HG02642 (cell line): Measurements from ENCODE around the gene HIP1.
A peak's percentile ranks its signal among the peaks of the same experiment; 100 is the strongest.
"Not testable (repeated sequence)": the region's sequence is repeated elsewhere in the genome, so short reads cannot be mapped to it uniquely, and the experiment has no call there.

ENCODE experiments used
- ATAC-seq: cut with Tn5 transposase; IDR thresholded peaks from one replicate; pipeline ENCODE4 v1.9.1; 2021; ENCODE audit warnings: mild to moderate bottlenecking; ENCODE audit not compliant: unreplicated experiment, poor library complexity

The HIP1 gene

DNA sequence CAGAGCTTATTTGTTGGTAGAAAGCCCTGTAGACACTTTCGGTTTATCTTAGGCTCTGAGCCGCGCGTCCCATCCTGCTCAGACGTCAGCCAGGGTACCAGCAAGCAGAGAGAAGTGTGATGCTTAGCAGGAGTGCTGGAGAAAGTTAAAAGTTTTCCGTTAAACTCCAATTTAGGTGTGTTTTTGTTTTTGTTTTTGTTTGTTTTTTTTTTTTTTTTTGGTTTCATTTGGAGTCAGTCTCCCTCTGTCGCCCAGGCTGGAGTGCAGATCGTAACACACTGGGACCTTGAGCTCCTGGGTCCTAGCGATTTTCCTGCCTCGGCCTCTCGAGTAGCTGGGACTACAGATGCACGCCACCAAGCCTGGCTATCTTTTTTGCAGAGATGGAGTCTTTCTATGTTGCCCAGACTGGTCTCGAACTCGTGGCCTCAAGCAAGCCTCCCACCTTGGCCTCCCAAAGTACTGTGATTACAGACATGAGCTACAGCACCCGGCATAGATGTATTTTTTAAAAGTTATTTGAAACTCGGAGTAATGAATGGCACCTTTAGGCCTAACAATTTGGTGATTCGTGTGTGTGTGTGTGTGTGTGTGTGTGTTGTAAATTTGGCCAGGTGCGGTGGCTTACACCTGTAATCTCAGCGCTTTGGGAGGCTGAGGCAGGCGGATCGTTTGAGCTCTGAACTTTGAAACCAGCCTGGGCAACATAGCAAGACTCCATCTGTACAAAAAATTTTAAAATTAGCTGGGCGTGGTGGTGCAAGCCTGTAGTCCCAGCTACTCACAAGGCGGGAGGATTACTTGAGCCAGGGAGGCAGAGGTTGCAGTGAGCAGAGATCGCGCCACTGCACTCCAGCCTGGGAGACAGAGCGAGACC is 1.3 kb upstream of the HIP1 start:
- ATAC-seq: no peak

DNA sequence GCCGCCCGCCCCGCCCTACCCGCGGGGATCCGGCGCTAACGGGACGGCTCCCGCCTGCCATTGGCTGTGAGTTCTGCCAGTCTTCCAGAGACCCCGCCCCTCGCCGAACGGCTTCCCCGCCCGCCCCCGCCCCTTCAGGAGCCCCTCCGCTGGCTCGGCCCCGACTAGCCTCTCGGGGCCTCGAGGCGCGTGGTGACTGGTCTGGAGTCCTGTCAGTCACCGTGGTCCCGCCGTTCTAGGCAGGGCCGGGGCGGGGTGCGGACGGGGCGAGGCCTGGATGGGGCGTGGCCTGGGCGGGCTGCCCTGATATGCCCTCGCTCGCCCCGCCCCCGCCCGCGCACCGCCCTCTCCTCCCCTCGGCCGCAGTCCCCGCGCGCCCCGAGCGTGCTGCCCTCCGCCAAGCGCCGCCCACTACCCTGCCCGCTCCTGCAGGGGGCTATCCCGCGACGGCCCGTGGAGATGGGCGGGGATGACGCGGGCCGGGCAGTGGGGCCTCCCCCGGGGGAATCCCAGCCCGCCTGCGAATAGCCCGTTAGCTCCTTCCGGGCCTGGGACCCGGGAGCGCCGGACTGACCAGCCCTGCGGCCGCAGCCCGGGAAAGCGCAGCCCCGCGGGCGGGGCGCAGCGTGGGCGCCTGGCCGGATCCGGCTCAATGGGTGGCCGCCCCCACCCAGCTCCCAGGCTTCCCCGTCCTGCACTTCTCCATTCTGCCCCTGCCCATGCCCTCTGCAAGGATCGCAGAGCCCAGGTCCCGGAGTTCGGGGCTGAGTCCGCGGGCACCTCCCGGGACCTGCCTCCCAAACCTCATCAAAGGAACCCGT is 444 bp upstream of the HIP1 start:
- ATAC-seq: peak; percentile 94

DNA sequence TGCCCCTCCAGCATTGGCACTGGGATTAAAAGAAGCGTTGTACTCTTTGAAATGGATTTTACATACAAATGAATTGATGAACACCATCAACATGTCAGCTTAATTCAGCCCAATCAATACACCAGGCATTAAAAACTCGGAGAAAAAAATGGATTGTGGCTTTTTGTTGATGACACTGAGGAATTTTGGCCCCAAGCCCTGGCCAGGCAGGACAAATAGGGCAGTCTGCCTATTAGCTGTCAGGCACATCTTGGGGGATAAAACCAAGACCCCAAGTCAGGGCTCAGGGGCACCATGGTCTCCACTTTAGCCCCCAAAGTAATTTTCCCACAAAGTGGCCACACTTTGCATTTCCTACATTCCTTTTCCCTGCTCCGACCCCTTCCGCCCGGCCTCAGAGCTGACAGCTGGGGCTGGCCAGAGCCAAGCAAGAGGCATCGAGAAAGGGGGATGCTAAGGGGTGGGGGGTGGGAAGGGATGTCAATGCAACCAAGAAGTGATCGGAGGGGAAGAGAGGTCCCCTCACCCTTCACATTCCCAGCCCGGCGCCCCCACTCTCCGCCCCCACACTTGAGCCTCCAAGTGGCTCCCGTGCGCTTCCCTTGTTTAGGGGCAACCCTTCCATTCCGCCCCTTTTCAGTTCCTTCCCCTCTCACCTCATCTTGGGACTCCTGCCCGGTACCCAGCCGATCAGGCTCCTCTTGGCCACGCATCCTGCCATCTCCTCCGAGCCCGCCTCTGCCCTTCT is 711 bp downstream of the HIP1 start:
- no peak for ATAC-seq

DNA sequence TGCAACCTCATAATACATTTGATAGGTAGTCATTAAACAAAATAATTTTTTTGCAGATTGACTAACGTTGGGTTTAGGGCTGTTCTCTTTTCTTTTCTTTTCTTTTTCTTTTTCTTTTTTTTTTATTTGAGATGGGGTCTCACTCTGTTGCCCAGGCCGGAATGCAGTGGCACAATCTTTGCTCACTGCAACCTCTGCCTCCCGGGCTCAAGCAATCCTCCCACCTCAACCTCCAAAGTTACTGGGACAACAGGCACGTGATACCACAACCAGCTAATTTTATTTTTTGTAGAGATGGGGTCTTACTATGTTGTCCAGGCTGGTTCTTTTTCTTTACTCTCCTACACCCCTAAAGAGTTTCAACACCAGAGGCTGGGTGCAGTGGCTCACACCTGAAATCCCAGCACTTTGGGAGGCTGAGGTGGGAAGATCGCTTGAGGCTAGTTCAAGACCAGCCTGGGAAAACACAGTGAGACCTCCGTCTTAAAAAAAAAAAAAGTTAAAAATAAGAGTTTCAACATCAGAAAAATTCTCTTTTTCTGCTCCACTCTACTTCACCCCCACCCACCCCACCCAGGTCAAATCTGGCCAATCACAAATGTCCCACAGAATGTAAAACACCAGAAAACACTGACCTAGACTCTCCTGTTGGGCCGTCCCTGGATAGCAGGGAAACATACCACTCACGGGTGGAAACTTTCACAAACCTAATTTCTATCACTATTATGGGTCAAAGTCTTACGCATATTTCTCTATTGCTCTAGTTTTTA is 3.0 kb downstream of the HIP1 start:
- no peak for ATAC-seq

DNA sequence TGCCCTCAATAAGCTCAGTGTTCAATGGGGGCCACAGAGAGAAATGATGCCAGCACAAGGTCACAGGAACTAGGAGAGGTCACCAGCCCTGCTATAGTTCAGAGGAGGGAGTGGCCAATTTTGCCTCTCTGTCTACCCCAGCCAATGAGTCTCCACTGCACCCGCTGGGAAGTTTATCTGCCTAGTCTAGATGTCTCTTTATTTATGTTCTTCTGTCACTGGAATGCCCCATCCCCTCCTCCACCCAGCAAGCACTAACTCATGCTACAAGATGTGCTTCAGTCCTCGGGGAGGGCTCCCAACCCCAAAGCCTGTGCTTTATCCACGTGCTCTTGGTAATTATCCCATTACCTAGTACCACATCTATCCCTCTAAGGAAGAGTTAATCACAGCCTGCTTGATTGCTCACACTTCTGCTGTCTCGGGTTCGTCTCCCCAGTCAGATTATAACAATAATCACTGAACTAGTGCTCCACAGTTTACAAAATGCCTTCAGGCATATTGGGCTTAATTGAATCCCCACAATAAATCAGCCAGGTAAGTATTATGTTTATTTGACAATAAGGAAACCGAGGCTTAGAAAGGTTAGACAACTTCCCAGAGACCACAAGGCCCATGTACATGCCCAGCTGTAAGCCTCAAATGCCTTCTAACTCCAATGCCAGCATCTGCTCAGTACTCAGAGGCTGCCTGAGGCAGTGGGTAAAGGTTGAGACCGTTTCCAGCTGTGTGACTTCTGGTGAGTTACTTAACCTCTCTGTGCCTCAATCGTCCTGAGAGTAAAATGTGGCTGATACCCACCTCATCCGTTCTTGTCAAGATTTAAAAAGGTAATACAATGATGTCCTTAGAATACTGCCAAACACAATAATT is 3.9 kb downstream of the HIP1 start:
- no peak for ATAC-seq

DNA sequence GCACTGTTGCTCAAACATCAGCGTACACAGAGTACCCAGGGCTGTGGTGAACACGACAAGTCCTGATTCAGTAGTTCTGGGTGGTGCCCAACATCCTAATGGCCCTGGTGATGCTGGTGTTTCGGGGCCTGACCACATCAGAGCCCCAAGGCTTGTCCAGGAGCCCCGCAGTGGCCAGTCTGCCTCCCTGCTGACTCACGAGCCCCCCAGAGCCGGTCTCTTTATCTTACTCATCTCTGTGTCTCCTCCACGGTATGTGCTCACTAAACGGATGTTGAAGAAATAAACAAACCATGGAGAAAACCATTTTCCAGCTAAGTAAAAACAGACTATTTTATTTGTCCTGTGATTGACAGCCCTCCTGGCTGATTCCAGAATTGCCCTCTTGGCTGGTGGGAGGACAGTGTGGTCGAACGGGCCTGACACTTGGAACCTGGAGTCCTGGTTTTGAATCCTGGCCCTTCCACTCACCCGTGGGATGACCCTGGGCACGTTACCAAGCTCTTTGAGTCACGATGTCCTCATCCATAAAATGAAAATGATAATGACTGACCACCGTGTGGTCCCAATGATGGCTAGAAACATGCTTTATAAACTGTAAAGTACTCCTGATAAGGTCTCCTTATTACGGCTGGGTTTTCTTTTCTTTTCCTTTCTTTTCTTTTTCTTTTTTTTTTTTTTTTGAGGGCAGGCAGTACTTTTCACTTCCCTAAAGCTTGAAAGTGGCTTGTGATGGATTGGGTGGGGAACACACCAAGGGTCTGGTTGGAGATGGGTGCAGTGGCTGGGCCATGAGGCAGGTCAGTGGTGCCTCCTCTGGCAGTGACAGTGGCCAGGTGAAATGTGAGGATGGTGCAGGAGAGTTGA is 5.7 kb downstream of the HIP1 start:
- ATAC-seq: no peak

DNA sequence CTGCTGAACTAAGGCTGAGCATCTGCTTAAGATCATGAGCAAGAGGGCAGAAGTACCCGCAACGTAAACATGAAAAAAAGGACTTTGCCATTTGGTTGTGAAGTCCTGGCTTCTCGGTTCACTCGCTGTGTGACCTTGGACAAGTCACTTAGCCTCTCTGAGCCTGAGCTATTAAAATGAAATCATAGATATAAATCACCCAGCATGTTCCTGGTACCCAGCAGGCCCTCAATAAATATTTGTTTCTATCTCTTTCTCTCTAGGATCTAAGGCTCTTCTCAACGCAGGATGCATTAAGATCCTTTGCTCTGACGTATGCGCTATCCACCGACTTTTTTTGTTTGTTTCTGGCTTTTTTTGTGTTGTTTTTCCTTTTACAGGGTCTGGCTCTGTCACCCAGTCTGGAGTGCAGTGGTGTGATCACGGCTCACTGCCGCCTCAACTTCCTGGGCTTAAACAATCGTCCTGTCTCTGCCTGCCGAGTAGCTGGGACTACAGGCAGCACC is 6.7 kb downstream of the HIP1 start:
- no peak for ATAC-seq

DNA sequence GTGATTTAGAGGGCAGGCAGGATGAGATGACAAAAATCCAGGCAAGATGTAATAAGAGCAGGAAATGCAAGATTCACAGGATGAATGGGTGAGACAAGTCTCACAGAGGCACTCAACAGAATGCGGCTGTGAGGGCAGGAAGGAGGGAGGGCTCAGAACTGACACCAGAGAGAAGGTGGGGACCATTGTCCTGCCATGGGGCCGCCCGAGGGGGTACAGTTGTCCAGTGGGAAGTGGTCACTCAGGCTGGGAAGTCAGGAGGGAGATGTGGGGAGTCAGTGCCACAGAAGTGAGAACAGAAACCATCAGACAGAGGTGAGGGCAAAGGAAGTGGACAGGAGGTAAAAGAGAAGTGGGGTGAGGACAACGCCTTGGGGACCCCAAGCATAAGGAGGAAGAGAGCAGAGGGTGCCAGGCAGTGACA is 8.9 kb downstream of the HIP1 start:
- no peak for ATAC-seq

DNA sequence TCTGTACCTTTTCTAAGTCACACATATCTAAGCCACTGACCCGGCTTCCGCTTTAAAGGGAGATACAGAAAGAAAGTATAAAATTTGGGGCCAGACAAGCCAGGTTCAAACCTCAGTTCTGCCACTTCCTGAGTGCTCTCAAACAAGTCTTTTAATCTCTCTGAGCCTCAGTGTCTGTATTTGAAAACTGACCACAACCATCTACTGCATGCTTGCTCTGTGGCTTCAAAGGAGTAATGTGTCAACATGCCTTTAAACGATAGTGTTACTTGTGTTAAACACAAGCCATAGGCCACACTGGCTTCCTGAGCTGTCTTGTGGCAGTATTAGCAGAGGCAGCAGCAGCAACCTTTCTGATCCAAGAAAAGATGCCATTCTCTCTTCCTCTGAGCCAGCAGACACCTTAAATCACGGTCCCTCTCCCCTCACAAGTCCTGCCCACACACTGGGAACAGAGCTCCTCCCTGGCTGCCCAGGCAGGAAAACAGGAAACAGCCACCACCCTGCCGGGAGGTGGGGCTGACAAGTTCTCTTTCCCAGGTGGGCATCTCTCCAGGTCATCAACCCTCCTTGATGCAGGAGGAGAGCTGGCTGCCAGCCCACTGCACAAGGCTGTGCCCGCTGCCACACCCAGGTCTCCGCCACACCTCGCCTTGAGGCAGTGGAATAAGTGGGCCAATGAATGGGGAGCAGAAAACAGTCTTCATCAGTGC is 10.7 kb downstream of the HIP1 start:
- no peak for ATAC-seq

DNA sequence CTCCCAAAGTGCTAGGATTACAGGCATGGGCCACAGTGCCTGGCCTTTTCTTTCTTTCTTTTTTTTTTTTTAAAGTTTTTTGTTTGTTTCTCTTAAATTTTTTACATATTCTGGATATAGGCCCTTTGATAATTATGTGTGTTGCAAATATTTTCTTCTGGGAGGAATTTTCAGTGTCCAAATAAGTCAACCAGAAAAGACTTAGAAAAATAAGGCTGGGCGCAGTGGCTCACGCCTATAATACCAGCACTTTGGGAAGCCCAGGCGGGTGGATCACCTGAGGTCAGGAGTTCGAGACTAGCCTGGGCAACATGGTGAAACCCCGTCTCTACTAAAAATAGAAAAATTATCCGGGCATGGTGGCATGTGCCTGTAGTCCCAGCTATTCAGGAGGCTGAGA is 11.4 kb downstream of the HIP1 start:
- ATAC-seq: not testable (repeated sequence)

DNA sequence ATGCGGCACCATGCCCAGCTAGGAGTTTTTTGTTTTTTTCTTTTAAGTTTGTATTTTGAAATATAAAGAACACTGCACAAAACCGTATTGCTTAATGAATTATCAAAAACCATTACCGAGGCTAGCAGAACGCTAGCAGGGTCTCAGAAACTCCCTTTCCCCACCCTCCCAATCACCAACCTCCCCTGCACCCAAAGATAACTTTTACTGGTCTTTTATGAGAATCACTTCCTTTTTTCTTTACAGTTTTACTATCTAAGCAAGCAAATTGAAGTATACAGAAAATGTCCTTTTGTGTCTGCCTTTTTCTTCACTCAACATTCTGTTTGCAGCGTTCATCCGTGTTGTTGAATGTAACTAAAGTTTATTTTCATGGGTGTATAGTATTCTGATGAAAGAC is 13.4 kb downstream of the HIP1 start:
- ATAC-seq: no peak

DNA sequence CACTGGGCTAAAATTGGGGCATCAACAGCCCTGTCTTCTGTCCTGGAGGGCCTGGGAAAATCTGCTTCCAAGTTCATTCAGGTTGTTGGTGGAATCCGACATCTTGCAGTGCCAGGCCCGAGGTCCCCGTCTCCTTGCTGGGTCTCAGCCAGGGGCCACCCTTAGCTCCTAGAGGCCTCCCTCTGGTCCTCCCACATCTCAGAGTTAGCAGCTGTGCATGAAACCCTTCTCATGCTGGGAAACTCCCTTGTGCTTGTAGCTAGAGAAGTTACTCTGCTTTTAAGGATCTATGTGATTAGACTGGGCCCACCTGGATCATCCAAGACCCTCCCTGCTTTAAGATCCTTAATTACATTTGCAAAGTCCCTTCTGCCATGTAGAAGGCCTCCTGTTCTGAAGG is 15.3 kb downstream of the HIP1 start:
- no peak for ATAC-seq

DNA sequence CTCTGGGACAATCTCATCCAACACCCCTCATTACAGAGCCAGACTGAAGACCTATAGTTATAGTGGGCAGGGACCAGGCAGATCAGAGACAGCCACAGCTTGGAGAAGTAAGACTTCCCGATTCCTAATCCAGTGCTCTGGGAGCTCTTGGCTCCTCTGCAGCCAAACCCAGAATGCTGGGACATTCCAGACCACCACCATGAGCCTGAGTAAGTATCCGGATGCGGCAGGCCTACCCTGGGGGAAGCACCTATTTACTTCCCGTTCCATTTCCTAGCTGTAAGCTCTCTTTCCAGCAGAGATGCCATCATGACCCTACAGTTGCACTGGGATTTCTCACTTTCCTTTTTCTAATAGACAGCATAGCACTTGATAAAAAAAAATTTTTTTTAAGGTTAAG is 16.4 kb downstream of the HIP1 start:
- ATAC-seq: no peak

DNA sequence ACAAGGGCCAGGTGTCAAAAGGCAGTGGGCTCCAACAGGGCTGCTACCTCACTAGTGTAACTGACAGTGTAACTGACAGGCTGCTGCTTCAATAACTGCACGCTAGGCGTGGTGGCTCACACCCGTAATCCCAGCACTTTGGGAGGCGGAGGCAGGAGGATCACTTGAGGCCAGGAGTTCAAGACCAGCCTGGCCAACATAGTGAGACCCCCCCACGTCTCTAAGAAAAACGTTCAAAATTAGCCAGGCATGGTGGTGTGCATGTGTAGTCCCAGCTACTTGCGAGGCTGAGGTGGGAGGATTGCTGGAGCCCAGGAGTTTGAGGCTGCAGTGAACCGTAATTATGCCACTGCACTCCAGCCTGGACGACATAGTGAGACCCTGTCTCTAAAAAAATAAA is 16.8 kb downstream of the HIP1 start:
- not testable (repeated sequence) for ATAC-seq

DNA sequence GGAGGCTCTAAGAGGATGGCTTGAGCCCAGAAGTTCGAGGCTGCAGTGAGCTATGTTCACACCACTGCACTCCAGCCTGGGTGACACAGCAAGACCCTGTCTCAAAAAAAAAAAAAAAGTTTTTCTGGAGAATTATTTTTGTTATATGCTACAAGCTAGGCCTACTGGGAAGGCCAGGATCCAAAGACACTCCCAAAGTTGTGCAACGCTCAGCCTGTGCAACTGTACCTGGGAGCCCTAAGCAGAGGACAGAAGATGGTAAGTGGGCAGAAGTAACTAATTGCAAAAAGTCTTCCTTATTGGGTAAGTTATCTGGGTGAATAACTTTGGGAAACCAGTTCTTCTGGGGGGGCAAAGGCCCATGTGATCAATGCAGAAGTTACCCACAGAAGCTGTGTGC is 17.3 kb downstream of the HIP1 start:
- no peak for ATAC-seq

DNA sequence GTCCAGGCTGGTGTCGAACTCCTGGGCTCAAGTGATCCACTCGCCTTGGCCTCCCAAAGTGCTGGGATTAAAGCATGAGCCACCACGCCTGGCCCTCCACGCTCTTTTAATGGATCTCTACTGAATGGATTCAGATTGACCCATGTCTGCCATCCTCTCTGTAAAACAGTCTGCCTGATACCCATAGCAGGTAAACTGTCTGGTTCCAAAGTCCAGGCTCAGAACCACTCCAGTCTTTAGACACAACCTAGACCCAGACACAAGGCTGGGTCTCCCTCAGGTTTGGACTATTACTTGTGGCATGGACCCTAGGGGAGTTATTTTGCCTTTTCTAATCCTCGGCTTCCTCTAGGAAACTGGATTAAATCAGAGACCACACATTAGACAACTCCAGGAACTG is 19.1 kb downstream of the HIP1 start:
- ATAC-seq: no peak

DNA sequence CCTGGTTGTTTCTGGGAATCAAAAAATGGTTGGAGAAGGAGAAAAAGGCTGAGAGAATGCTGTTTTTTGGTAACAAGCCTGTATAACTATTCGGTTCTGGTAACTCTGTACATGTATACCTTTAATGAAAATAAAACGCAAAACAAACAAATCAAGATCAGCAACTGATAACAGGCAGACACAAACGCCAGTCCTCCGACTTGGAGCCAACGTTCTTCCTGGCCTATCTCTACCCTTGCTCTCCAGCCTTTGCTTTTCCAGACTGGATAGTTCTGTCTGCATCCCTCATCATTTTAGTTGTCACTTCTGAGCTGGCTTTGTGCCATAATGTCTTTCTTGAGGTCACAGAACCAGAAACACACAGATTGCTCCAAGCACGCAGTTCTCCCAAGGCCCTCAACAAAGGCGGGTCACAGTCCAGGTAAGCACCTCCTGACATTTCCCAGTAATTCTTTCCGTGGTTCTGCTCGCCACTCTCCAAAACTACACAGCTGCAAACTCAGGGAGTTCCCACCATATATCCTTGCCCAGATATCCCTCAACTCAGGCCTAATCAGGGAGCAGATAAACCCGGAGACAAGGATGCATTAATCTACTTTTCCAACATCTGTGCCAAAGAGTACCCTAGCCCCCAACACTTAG is 20.2 kb downstream of the HIP1 start:
- ATAC-seq: no peak
